Chondrocyte (in vitro differentiated cells): ENCODE results near the gene SLC6A6. TPM values are rescaled to one million over a fixed set of nuclear protein-coding genes. Genes with fewer than 3 reads are reported as not detected.

Source experiments
- DNase-seq: peaks from one replicate; pipeline ENCODE4 v3.0.0; 2021; ENCODE audit warnings: mixed read lengths, low spot score
- H3K27ac Mint-ChIP-seq: one replicate; pipeline ENCODE4 v1.8.0; 2021; ENCODE audit warnings: mild to moderate bottlenecking, moderate library complexity, mixed read lengths; ENCODE audit not compliant: unreplicated experiment
- H3K27me3 Mint-ChIP-seq: 2 replicates; pipeline ENCODE4 v1.8.0; 2021; ENCODE audit warnings: low read depth, mixed read lengths
- H3K36me3 Mint-ChIP-seq: 2 replicates; pipeline ENCODE4 v1.8.0; 2021; ENCODE audit warnings: low read depth, mixed read lengths
- H3K4me1 Mint-ChIP-seq: 2 replicates; pipeline ENCODE4 v1.8.0; 2021; ENCODE audit warnings: low read depth, mild to moderate bottlenecking, mixed read lengths
- H3K4me3 Mint-ChIP-seq: one replicate; pipeline ENCODE4 v1.8.0; 2021; ENCODE audit warnings: mild to moderate bottlenecking, moderate library complexity, mixed read lengths; ENCODE audit not compliant: unreplicated experiment
- H3K9me3 Mint-ChIP-seq: 2 replicates; pipeline ENCODE4 v1.8.0; 2021; ENCODE audit warnings: low read depth, mixed read lengths
- CTCF ChIP-seq: fragments of 200-600 bp; sonication (generic); IDR thresholded peaks from 2 replicates; pipeline ENCODE4 v1.5.0; 2021; ENCODE audit warnings: antibody characterized with exemption, mild to moderate bottlenecking, moderate library complexity
- total RNA-seq: library from RNA; stranded (reverse); gene quantifications from 3 replicates; pipeline ENCODE4 v1.2.1, GENCODE V29; 2021

Gene SLC6A6
- total RNA-seq, 1 donor from 2014 or later, result 46.0 TPM

DNA sequence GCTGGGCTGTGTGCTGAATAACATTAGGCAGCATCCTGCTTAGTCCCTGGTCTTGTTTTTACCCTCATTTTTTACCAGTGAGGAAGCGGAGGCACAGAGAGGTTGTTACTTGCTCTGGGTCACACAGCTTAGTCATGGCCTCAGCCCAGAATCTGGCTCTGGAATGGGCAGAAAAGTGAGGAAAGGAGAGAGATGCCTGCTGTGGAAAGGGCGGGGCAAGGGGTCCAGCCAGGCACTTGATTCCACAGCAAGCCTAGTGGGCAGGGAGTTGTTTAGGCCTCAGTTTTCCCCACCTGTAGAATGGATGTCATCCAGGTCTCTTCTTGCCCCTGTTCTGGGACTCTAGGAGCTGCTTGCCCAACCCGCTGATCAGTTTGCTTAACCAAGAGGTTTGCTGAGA lies 35.9 kb downstream of the SLC6A6 start:
- Mint-ChIP-seq H3K27ac (no peak overlapping the region), H3K4me3 (no peak overlapping the region), H3K36me3 (peaks cover 2% of the 10 kb centered on the region), H3K27me3 (no peaks in the 10 kb centered on the region), H3K9me3 (no peaks in the 10 kb centered on the region), H3K4me1 (peaks cover 45% of the 10 kb centered on the region)
- DNase-seq, result no peak
- no peak for TF ChIP-seq CTCF

DNA sequence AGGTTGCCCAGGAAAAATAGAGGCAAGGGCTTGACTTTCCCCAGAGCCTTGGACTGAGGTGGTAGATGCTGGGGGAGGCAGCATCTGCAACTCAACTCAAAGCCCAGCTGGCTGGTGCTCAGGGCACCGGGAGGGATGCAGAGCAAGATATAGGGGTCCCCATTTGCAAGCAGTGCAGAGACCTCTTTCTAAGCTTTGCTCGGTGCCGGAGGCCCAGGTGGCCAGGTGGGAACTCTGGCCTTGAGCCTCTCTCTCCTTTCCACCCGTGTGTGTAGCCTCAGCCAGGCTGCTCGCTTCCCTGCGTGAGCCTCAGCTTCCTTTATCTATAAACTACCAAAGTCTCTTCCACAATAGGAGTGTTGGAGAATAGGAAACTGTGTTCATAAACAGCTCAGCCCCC lies 36.5 kb downstream of the SLC6A6 start:
- no peak overlapping the region for H3K27ac Mint-ChIP-seq

GRCh38 chr3:14439501-14440167 lies 37.2 kb downstream of the SLC6A6 start:
- Mint-ChIP-seq H3K27me3 (no peaks in the 10 kb centered on the region), H3K4me1 (peaks cover 36% of the 10 kb centered on the region), H3K27ac (peak overlapping the region; percentile 23), H3K4me3 (no peak overlapping the region), H3K36me3 (peaks cover 5% of the 10 kb centered on the region), H3K9me3 (no peaks in the 10 kb centered on the region)
- TF ChIP-seq CTCF, result no peak
- no peak for DNase-seq

More for the DNA sequence above, 36.5 kb downstream of the SLC6A6 start:
- no peak for TF ChIP-seq CTCF
- Mint-ChIP-seq H3K9me3 (no peaks in the 10 kb centered on the region), H3K36me3 (peaks cover 3% of the 10 kb centered on the region), H3K4me3 (no peak overlapping the region), H3K27me3 (no peaks in the 10 kb centered on the region), H3K4me1 (peaks cover 43% of the 10 kb centered on the region)
- no peak for DNase-seq

DNA sequence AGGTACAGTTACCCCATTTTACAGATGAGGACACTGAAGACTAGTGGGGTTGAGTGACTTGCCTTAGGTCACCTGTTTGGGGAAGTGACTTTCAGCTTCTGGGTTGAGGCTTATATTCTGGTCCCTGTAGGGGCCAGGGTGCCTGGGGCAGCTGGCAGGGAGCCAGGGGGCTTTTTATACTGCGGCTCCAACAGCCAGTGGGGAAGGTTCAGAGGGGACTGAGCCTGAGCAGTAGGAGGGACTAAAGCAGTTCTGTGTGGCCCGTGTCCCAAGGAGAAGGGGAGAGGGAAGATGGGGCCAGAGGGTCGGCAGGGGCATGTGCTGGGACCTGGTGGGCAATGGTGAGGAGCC lies 37.7 kb downstream of the SLC6A6 start:
- Mint-ChIP-seq H3K36me3 (peaks cover 3% of the 10 kb centered on the region), H3K9me3 (no peaks in the 10 kb centered on the region), H3K27me3 (no peaks in the 10 kb centered on the region), H3K27ac (no peak overlapping the region), H3K4me1 (peaks cover 31% of the 10 kb centered on the region), H3K4me3 (no peak overlapping the region)
- TF ChIP-seq CTCF, result no peak
- DNase-seq, result no peak

DNA sequence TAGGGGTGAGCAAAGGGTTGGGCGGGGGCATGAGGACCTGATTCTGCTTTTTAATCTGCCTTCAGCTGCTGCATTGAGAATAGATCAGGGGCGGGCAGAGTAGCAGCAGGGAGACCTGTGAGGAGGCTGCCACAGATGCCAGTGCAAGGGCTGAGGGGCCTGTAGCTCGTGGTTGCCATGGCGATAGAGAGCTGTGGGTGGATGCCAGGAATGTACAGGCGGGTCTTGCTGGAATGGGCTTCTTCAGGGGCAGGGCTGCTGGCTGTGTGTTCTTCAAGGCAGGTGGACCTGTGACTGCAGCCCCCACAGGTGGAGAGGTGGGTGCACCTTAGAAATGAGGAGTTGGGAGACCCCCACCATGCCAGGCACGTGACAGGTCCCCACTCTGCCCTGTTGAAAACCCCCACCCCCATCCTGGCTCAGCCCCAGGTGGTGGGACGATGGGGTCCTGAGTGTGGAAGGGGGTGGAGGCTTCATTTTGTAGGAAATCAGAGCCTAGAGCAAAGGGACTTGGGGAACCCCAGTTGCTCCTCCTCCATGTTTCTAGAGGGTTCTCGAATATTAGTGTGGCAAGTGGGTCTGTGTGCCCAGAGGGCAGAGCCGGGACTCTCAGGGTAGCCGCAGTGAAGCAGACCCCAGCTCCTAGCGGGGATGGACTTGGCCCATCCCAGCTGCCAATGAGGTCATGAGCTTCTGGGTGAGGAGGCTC lies 38.3 kb downstream of the SLC6A6 start:
- H3K9me3 Mint-ChIP-seq, result no peaks in the 10 kb centered on the region
- no peak overlapping the region for H3K4me3 Mint-ChIP-seq
- no peak for DNase-seq
- no peak for TF ChIP-seq CTCF
- peaks cover 5% of the 10 kb centered on the region for H3K36me3 Mint-ChIP-seq
- no peak overlapping the region for H3K27ac Mint-ChIP-seq
- no peaks in the 10 kb centered on the region for H3K27me3 Mint-ChIP-seq
- peaks cover 31% of the 10 kb centered on the region for H3K4me1 Mint-ChIP-seq
